GM21526 (cell line): ENCODE data around the gene MYO9B.
"Not testable (repeated sequence)": the region's sequence is repeated elsewhere in the genome, so short reads cannot be mapped to it uniquely, and the experiment has no call there.

Source experiments
- ATAC-seq: cut with Tn5 transposase; IDR thresholded peaks from one replicate; pipeline ENCODE4 v1.9.1; 2021; ENCODE audit warnings: moderate library complexity; ENCODE audit not compliant: unreplicated experiment, low FRiP score

The MYO9B gene

GRCh38 chr19:17138052-17138846, 62.7 kb downstream of the MYO9B start:
- not testable (repeated sequence) for ATAC-seq

GRCh38 chr19:17138937-17139598, 63.5 kb downstream of the MYO9B start:
- no peak for ATAC-seq

- ATAC-seq = not testable (repeated sequence)
Measured at GRCh38 chr19:17144771-17145170, 69.2 kb downstream of the MYO9B start.

- no peak for ATAC-seq
Measured at GRCh38 chr19:17145546-17146497, 70.2 kb downstream of the MYO9B start.

GRCh38 chr19:17148130-17148529, 72.6 kb downstream of the MYO9B start:
- ATAC-seq = no peak

GRCh38 chr19:17149393-17150135, 74.0 kb downstream of the MYO9B start:
- no peak for ATAC-seq

DNA sequence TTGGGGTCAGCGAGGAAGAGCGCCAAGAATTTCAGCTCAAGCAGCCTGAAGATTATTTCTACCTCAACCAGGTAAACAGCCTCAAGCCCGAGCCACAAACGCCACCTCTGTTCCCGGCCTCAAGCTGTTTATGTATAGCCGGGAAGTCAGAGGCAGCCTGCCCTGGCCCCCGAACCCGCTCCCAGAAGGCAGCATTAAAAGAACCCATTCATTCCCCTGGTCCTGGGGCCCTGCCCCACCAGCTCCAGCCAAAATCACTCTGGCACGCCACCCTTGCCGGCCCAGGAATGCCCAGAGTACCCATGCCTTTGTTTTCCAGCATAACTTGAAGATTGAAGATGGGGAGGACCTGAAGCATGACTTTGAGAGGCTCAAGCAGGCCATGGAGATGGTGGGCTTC, 78.4 kb downstream of the MYO9B start:
- no peak for ATAC-seq

DNA sequence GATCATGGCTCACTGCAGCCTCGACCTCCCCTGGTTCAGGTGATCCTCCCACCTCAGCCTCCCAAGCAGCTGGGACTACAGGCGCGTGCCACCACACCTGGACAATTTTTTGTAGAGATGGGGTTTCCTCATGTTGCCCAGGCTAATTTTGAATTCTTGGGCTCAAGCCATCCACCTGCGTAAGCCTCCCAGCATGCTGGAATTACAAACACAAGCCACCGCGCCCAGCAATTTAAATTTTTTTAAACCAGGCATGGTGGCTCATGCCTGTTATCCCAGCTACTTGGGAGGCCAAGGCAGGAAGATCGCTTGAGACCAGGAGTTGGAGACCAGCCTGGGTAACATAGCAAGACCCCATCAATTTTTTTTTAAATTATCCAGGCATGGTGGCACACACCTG, 79.7 kb downstream of the MYO9B start:
- ATAC-seq = no peak

- ATAC-seq = no peak
Measured at GRCh38 chr19:17156296-17156946, 80.8 kb downstream of the MYO9B start.

DNA sequence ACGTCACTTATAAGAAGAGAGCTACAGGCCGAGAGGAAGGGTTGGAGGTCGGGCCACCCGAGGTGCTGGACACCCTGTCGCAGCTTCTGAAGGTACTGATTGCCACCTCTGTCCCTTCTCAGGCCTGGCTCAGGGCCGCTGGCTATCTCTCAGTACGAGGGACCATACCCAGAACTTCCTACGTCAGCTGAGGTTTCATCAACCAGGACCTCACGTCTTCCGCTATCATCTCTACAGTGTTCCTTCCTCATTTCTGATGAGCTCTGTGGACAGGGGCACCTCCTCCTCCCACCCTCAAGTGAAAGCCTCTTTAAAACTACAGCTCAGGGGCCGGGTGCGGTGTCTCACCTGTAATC, 81.3 kb downstream of the MYO9B start:
- ATAC-seq = no peak

- no peak for ATAC-seq
Measured at GRCh38 chr19:17158584-17158983, 83.0 kb downstream of the MYO9B start.

- ATAC-seq = no peak
Measured at GRCh38 chr19:17159466-17160393, 84.2 kb downstream of the MYO9B start.

- ATAC-seq = no peak
Measured at GRCh38 chr19:17160908-17161307, 85.3 kb downstream of the MYO9B start.

- not testable (repeated sequence) for ATAC-seq
Measured at GRCh38 chr19:17162131-17162530, 86.6 kb downstream of the MYO9B start.

GRCh38 chr19:17162580-17162979, 87.0 kb downstream of the MYO9B start:
- ATAC-seq = no peak

DNA sequence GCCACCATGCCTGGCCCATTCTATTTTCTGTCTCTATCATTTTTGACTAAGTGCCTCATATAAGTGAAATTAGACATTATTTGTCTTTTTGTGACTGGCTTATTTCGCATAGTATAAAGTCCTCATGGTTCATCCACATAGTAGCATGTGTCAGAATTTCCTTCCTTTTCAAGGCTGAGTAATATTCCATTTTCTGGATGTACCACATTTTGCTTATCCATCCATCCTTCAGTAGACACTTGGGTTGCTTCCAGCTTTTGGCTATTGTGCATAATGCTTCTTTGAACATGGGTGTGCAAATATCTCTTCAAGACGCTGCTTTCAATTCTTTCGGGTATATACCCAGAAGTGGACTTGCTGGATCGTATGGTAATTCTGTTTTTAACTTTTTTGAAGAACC, 88.1 kb downstream of the MYO9B start:
- no peak for ATAC-seq

DNA sequence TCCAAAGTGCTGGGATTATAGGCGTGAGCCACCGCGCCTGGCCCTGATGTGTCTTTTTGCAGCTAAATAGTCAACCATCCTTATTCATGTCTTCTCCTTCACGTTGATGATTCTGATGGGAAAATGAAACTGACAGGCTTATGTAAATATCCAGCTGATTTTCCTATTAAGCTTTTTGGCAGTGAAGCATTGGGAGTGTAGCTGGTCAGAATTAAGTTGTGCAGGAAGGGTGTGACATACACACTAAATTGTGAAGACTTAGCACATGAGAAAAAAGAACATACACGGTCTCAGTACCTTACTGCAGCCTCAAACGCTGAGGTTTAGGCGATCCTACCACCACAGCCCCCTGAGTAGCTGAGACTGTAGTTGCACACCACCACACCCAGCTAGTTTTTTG, 89.1 kb downstream of the MYO9B start:
- ATAC-seq = no peak

GRCh38 chr19:17165715-17166114, 90.1 kb downstream of the MYO9B start:
- no peak for ATAC-seq
